Activated T-cell treated with anti-CD3 and anti-CD28 coated beads, Interleukin-2, amount 50 U/mL, for 72 hours (primary cell): ENCODE data around the gene RHBDF2. TPM values are rescaled to one million over a fixed set of nuclear protein-coding genes. Genes with fewer than 3 reads are reported as not detected.

ENCODE experiments used
- ATAC-seq, 2 donors: fragments of 150-1000 bp; cut with Tn5 transposase; replicated peaks in 1 of 2; 2 replicates each; pipeline ENCODE4 v1.10.0; 2021; ENCODE audit warnings: moderate library complexity in 2 of 2, mild to moderate bottlenecking in 1 of 2
- DNase-seq, 2 donors: peaks; one replicate each; pipeline ENCODE4 v3.0.0; 2021 to 2022; ENCODE audit warnings: mixed read lengths in 1 of 2
- H3K27ac Mint-ChIP-seq: one replicate; pipeline ENCODE4 v1.8.0; 2022; ENCODE audit warnings: mild to moderate bottlenecking, moderate library complexity, mixed read lengths
- H3K27me3 Mint-ChIP-seq: one replicate; pipeline ENCODE4 v1.8.0; 2022; ENCODE audit warnings: low read depth, mixed read lengths
- H3K36me3 Mint-ChIP-seq, 2 donors: one replicate each; pipeline ENCODE4 v1.8.0; 2022; ENCODE audit warnings: mixed read lengths in 2 of 2, mild to moderate bottlenecking in 1 of 2; ENCODE audit not compliant: insufficient read depth in 2 of 2
- H3K4me1 Mint-ChIP-seq: one replicate; pipeline ENCODE4 v1.8.0; 2022; ENCODE audit warnings: low read depth, mixed read lengths
- H3K4me3 Mint-ChIP-seq, 2 donors: one replicate each; pipeline ENCODE4 v1.8.0; 2022; ENCODE audit warnings: mild to moderate bottlenecking in 2 of 2, mixed read lengths in 2 of 2, moderate library complexity in 2 of 2
- H3K9me3 Mint-ChIP-seq, 2 donors: one replicate each; pipeline ENCODE4 v1.8.0; 2022; ENCODE audit warnings: mixed read lengths in 2 of 2
- total RNA-seq, 2 donors: library from RNA; stranded (reverse); gene quantifications; one replicate each; pipeline ENCODE4 v1.2.3, GENCODE V29; 2022

The RHBDF2 gene
- total RNA-seq, 2 donors from 2014 or later: 38.7 to 39.0 TPM

GRCh38 chr17:76542566-76542971, 41.3 kb upstream of the RHBDF2 start:
- DNase-seq (no peak), ATAC-seq (no peak)
- Mint-ChIP-seq H3K27me3 (peaks cover 34% of the 10 kb centered on the region), H3K36me3 (no peaks in the 10 kb centered on the region), H3K27ac (no peak overlapping the region), H3K4me3 (no peak overlapping the region), H3K9me3 (no peaks in the 10 kb centered on the region), H3K4me1 (no peaks in the 10 kb centered on the region)

GRCh38 chr17:76541739-76542454, 40.7 kb upstream of the RHBDF2 start:
- ATAC-seq (no peak), DNase-seq (no peak)
- no peak overlapping the region for H3K27ac Mint-ChIP-seq
- H3K4me1 Mint-ChIP-seq: no peaks in the 10 kb centered on the region
- H3K27me3 Mint-ChIP-seq: peaks cover 34% of the 10 kb centered on the region
- no peaks in the 10 kb centered on the region for H3K9me3 Mint-ChIP-seq
- H3K4me3 Mint-ChIP-seq: no peak overlapping the region
- no peaks in the 10 kb centered on the region for H3K36me3 Mint-ChIP-seq

- Mint-ChIP-seq H3K4me1 (no peaks in the 10 kb centered on the region), H3K36me3 (no peaks in the 10 kb centered on the region), H3K27ac (no peak overlapping the region), H3K27me3 (peaks cover 34% of the 10 kb centered on the region), H3K9me3 (no peaks in the 10 kb centered on the region), H3K4me3 (no peak overlapping the region)
- ATAC-seq: peak; percentile 49 to 57
- DNase-seq: peak in 1 of 2 donors; percentile 31
Measured at GRCh38 chr17:76540381-76541300, 39.4 kb upstream of the RHBDF2 start.

GRCh38 chr17:76539631-76540271, 38.5 kb upstream of the RHBDF2 start, which contains the start of gene PRCD:
PRCD (plus strand) TSS chr17:76540044; CDS start chr17:76540142, 98 bp downstream.
- Mint-ChIP-seq H3K9me3 (no peaks in the 10 kb centered on the region), H3K36me3 (no peaks in the 10 kb centered on the region), H3K4me3 (peak within 1 kb of the TSS in 1 of 2 donors; percentile 65), H3K27ac (no peak within 1 kb of the TSS), H3K27me3 (peaks cover 34% of the 10 kb centered on the region), H3K4me1 (no peaks in the 10 kb centered on the region)
- no peak for DNase-seq
- no peak for ATAC-seq

- ATAC-seq (no peak), DNase-seq (no peak)
- Mint-ChIP-seq H3K4me1 (no peaks in the 10 kb centered on the region), H3K4me3 (peak overlapping the region in 1 of 2 donors; percentile 65), H3K27ac (no peak overlapping the region), H3K36me3 (no peaks in the 10 kb centered on the region), H3K27me3 (peaks cover 34% of the 10 kb centered on the region), H3K9me3 (no peaks in the 10 kb centered on the region)
Measured at GRCh38 chr17:76538941-76539570, 37.8 kb upstream of the RHBDF2 start.

- ATAC-seq (no peak), DNase-seq (no peak)
- H3K4me3 Mint-ChIP-seq: peak overlapping the region in 1 of 2 donors; percentile 65
- H3K27me3 Mint-ChIP-seq: peaks cover 34% of the 10 kb centered on the region
- no peaks in the 10 kb centered on the region for H3K9me3 Mint-ChIP-seq
- no peaks in the 10 kb centered on the region for H3K36me3 Mint-ChIP-seq
- H3K4me1 Mint-ChIP-seq: no peaks in the 10 kb centered on the region
- H3K27ac Mint-ChIP-seq: no peak overlapping the region
Measured at GRCh38 chr17:76538281-76538931, 37.2 kb upstream of the RHBDF2 start.

GRCh38 chr17:76537578-76538280, 36.5 kb upstream of the RHBDF2 start, which contains the start of gene CYGB:
CYGB (minus strand) TSS chr17:76537709; CDS start chr17:76537542, 167 bp downstream.
- Mint-ChIP-seq H3K4me3 (peak within 1 kb of the TSS in 1 of 2 donors; percentile 65), H3K9me3 (no peaks in the 10 kb centered on the region), H3K27ac (no peak within 1 kb of the TSS), H3K36me3 (no peaks in the 10 kb centered on the region), H3K27me3 (peaks cover 32% of the 10 kb centered on the region), H3K4me1 (no peaks in the 10 kb centered on the region)
- peak in 1 of 2 donors; percentile 19 for DNase-seq
- peak; percentile 60 to 62 for ATAC-seq

- no peak overlapping the region for H3K27ac Mint-ChIP-seq
- no peak overlapping the region for H3K4me3 Mint-ChIP-seq
- ATAC-seq (peak in 1 of 2 donors; percentile 5), DNase-seq (no peak)
- H3K36me3 Mint-ChIP-seq: no peaks in the 10 kb centered on the region
- H3K9me3 Mint-ChIP-seq: no peaks in the 10 kb centered on the region
- H3K4me1 Mint-ChIP-seq: no peaks in the 10 kb centered on the region
- H3K27me3 Mint-ChIP-seq: peaks cover 27% of the 10 kb centered on the region
Measured at GRCh38 chr17:76537288-76537577, 36.0 kb upstream of the RHBDF2 start.

- peaks cover 21% of the 10 kb centered on the region for H3K27me3 Mint-ChIP-seq
- H3K4me1 Mint-ChIP-seq: no peaks in the 10 kb centered on the region
- no peaks in the 10 kb centered on the region for H3K9me3 Mint-ChIP-seq
- ATAC-seq: no peak
- H3K36me3 Mint-ChIP-seq: no peaks in the 10 kb centered on the region
- no peak overlapping the region for H3K27ac Mint-ChIP-seq
- H3K4me3 Mint-ChIP-seq: peak overlapping the region in 1 of 2 donors; percentile 52
- DNase-seq: no peak
Measured at GRCh38 chr17:76536511-76537287, 35.5 kb upstream of the RHBDF2 start.

GRCh38 chr17:76535788-76536510, 34.7 kb upstream of the RHBDF2 start:
- Mint-ChIP-seq H3K36me3 (no peaks in the 10 kb centered on the region), H3K9me3 (no peaks in the 10 kb centered on the region), H3K27me3 (peaks cover 14% of the 10 kb centered on the region), H3K4me1 (no peaks in the 10 kb centered on the region), H3K4me3 (no peak overlapping the region), H3K27ac (no peak overlapping the region)
- no peak for DNase-seq
- ATAC-seq: no peak
